Ishikawa (cell line): ENCODE results near the gene EDARADD.

Source experiments
- CEBPB ChIP-seq: IDR thresholded peaks from 2 replicates; pipeline ENCODE4 v1.6.1; 2012
- EGR1 ChIP-seq: IDR thresholded peaks from 2 replicates; pipeline ENCODE4 v1.6.1; 2012
- RAD21 ChIP-seq: IDR thresholded peaks from 2 replicates; pipeline ENCODE4 v1.6.1; 2012; ENCODE audit warnings: low read depth
- TAF1 ChIP-seq: IDR thresholded peaks from 2 replicates; pipeline ENCODE4 v1.6.1; 2012; ENCODE audit warnings: low read depth, mild to moderate bottlenecking
- TCF12 ChIP-seq: IDR thresholded peaks from 2 replicates; pipeline ENCODE4 v1.6.1; 2012; ENCODE audit warnings: low read depth
- USF1 ChIP-seq: IDR thresholded peaks from 2 replicates; pipeline ENCODE4 v1.6.1; 2012
- YY1 ChIP-seq: IDR thresholded peaks from 2 replicates; pipeline ENCODE4 v1.6.1; 2012; ENCODE audit warnings: low read depth
- TF ChIP-seq, protein P1 (sequence below): IDR thresholded peaks from 2 replicates; pipeline ENCODE4 v1.6.1; 2012; ENCODE audit warnings: low read depth, mild to moderate bottlenecking

DNA sequence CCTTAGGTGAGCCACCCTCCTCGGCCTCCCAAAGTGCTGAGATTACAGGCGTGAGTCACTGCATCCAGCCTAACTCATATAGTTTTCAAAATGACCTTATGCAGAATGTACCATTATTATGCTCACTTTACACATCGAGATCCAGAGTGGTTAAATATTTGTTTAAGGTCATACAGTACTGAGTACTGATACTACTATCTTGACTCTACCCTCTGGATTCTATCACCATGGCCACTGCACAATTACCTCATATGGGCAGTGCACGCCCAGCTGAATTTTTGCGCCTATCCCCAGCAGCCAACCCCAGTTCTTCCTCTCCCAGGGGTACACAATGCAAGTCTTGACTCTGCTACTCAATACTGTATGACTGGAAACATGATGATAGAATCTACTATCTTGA, 56.7 kb downstream of the EDARADD start:
- TF ChIP-seq TCF12, result no peak
- TF ChIP-seq YY1, result no peak
- TF ChIP-seq RAD21, result no peak
- TF ChIP-seq, protein P1, sequence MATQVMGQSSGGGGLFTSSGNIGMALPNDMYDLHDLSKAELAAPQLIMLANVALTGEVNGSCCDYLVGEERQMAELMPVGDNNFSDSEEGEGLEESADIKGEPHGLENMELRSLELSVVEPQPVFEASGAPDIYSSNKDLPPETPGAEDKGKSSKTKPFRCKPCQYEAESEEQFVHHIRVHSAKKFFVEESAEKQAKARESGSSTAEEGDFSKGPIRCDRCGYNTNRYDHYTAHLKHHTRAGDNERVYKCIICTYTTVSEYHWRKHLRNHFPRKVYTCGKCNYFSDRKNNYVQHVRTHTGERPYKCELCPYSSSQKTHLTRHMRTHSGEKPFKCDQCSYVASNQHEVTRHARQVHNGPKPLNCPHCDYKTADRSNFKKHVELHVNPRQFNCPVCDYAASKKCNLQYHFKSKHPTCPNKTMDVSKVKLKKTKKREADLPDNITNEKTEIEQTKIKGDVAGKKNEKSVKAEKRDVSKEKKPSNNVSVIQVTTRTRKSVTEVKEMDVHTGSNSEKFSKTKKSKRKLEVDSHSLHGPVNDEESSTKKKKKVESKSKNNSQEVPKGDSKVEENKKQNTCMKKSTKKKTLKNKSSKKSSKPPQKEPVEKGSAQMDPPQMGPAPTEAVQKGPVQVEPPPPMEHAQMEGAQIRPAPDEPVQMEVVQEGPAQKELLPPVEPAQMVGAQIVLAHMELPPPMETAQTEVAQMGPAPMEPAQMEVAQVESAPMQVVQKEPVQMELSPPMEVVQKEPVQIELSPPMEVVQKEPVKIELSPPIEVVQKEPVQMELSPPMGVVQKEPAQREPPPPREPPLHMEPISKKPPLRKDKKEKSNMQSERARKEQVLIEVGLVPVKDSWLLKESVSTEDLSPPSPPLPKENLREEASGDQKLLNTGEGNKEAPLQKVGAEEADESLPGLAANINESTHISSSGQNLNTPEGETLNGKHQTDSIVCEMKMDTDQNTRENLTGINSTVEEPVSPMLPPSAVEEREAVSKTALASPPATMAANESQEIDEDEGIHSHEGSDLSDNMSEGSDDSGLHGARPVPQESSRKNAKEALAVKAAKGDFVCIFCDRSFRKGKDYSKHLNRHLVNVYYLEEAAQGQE, result no peak
- no peak for TF ChIP-seq USF1
- TF ChIP-seq TAF1, result no peak
- no peak for TF ChIP-seq EGR1
- TF ChIP-seq CEBPB, result no peak
